ENCODE measurements around the gene A3GALT2. TPM values are rescaled to one million over a fixed set of nuclear protein-coding genes. Genes with fewer than 3 reads are reported as not detected.

Gene A3GALT2
- total RNA-seq, 1 donor = not detected

DNA sequence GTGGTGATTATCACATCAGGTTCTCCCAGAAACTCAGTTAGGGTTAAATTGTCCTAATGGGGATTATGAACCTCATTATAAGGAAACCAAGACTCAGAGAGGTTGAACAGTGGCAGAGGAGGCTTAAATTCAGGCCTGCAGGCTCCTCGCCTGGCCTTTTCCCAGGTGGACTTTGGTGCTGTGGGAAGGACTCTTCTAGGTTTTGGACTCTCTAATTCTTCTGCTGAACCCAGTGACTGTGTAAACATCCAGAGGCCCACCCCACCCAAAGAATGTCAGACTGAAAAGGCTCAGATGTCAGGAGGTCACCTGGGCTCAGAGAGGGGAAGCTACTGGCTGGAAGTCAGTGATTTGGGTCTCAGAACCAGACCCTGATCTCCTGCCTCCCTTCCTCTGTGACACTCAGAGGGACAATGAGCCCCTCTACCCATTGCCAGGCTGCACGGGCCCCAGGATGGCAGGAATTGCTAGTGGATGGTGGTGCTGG lies 62.1 kb downstream of the A3GALT2 start:
- TF ChIP-seq, protein P1, sequence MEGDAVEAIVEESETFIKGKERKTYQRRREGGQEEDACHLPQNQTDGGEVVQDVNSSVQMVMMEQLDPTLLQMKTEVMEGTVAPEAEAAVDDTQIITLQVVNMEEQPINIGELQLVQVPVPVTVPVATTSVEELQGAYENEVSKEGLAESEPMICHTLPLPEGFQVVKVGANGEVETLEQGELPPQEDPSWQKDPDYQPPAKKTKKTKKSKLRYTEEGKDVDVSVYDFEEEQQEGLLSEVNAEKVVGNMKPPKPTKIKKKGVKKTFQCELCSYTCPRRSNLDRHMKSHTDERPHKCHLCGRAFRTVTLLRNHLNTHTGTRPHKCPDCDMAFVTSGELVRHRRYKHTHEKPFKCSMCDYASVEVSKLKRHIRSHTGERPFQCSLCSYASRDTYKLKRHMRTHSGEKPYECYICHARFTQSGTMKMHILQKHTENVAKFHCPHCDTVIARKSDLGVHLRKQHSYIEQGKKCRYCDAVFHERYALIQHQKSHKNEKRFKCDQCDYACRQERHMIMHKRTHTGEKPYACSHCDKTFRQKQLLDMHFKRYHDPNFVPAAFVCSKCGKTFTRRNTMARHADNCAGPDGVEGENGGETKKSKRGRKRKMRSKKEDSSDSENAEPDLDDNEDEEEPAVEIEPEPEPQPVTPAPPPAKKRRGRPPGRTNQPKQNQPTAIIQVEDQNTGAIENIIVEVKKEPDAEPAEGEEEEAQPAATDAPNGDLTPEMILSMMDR (IDR thresholded peaks at IDR 0.05; ENCODE audit: insufficient read depth, low read length) = no peak

DNA sequence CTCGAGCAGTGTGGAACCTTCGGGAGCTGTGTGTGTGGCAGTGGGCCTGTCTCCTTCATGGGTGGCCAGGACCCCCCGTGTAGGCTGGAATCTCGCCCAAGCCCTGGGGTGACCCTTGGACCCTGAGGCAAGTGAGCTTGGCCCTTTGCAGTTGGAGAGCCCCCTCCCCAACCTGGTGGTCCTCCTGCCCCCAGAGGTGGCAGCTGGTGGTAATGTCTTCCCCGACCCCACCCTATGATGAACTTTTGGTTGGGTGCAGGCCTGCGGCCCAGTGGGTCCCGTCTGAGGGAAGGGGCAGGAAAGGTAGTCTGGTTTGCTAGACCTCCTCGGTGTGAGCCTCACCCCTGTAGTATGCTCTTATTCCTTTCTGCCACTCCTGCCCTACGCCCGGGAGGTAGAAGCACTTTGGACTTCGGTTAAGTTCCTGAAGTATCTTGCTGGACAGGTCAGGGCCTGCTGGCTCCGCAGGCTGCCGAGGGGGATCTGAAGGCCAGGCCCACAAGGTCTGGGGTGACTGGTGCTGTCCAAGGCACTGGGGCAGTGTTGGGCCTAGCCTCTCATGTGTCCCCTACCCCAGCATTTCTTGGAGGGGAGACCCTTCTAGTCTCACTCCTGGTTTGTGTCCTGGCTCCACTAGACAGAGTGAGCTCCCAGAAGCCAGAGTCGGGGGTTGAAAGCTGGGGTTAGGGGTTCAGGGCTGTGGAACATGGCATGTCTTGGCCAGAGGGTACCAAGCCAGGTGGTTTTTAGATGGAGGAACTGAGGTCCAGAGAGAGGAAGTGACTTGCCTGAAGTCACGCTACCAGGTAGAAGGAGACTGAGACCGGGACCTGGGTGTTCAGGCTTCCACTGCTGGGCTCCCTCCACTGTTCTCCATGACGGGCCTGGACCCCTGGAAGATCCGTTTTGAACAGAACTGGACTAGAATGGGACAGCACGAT lies 62.9 kb downstream of the A3GALT2 start:
- H3K4me3 ChIP-seq (ENCODE audit: low read depth, low read length) = peak overlapping the region; percentile 68
- TF ChIP-seq, protein P1 (IDR thresholded peaks at IDR 0.05; ENCODE audit: insufficient read depth, low read length) = no peak
- peak; percentile 15 for DNase-seq (ENCODE audit: low read depth)

More for the DNA sequence above, 62.1 kb downstream of the A3GALT2 start:
- DNase-seq (ENCODE audit: low read depth) = no peak
- H3K4me3 ChIP-seq (ENCODE audit: low read depth, low read length) = no peak overlapping the region

DNA sequence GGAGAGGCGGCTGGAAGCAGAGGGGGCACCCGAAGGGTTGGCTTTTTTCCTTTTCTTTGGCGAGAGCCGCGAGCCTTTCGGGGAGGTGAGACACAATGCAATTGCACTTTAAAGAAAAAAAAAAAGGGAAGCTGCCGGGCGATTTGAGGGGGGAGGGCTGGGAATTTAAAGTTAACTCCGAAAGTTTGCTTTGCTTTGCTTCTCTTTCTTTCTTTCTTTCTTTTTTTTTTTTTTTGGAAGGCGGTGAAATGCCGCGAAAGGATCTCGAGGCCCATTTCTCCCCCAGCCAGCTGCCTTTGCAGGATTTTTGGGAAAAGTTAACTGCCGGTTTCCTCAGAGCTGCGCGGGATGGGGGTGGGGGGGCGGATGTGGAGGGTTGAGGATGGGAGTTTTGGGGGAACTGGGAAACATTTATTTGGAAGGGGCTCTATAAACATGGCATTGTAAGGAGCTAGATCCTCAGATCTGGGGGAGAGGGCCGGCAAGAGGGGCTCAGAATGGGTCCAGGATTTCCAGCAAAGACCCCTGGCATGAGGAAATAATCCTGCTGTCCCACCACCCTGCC lies 63.6 kb downstream of the A3GALT2 start:
- H3K4me3 ChIP-seq (ENCODE audit: low read depth, low read length) = peak overlapping the region; percentile 68
- no peak for DNase-seq (ENCODE audit: low read depth)
- TF ChIP-seq, protein P1 (IDR thresholded peaks at IDR 0.05; ENCODE audit: insufficient read depth, low read length) = no peak

Small RNA genes lying within 50 kb of the gene (small RNA-seq; reads per million reads assigned to genes)
- gene RN7SKP16 = not detected

Other genes with a start within 250 kb of the A3GALT2 start
- gene AZIN2, start 239.9 kb downstream of the A3GALT2 start, total RNA-seq (ENCODE audit: low replicate concordance) = 3.9 and 8.1 TPM in 2 replicates
- gene TRIM62, start 139.1 kb downstream of the A3GALT2 start, total RNA-seq (ENCODE audit: low replicate concordance) = 3.1 and 10.7 TPM in 2 replicates
- gene ZNF362, start 64.6 kb downstream of the A3GALT2 start, total RNA-seq (ENCODE audit: low replicate concordance) = 12.3 and 14.5 TPM in 2 replicates
- 30.3 and 50.5 TPM in 2 replicates for gene PHC2, start 110.0 kb upstream of the A3GALT2 start, total RNA-seq (ENCODE audit: low replicate concordance)
- 6.2 and 6.7 TPM in 2 replicates for gene ZSCAN20, start 151.5 kb upstream of the A3GALT2 start, total RNA-seq (ENCODE audit: low replicate concordance)

All from fibroblast of the aortic adventitia (primary cell).